ENCODE data around the gene ERGIC2. TPM values are rescaled to one million over a fixed set of nuclear protein-coding genes. Genes with fewer than 3 reads are reported as not detected.
"Not testable (repeated sequence)": the region's sequence is repeated elsewhere in the genome, so short reads cannot be mapped to it uniquely, and the experiment has no call there.

Gene ERGIC2
- total RNA-seq, 1 donor from 2014 or later, result 108 TPM

GRCh38 chr12:29395356-29395755 is 14.4 kb upstream of the ERGIC2 start:
- no peak overlapping the region for H2AFZ ChIP-seq (replicated peaks)
- no peaks in the 10 kb centered on the region for H3K36me3 Mint-ChIP-seq
- H3K4me3 ChIP-seq, result no peak overlapping the region
- TF ChIP-seq EZH2phosphoT487 (IDR thresholded peaks at IDR 0.05), result no peak
- TF ChIP-seq CTCF (IDR thresholded peaks at IDR 0.05), result no peak
- no peak for TF ChIP-seq EZH2 (IDR thresholded peaks at IDR 0.05)
- no peaks in the 10 kb centered on the region for H3F3A ChIP-seq (ENCODE audit: low read depth)
- no peak overlapping the region for H3K9ac ChIP-seq
- H3K27ac ChIP-seq, result no peak overlapping the region
- H4K20me1 ChIP-seq (ENCODE audit: low read depth), result no peaks in the 10 kb centered on the region
- no peaks in the 10 kb centered on the region for H3K4me1 Mint-ChIP-seq
- H3K9me3 Mint-ChIP-seq, result no peaks in the 10 kb centered on the region
- H3K9me3 ChIP-seq (ENCODE audit: low read depth), result no peaks in the 10 kb centered on the region
- H3K27me3 ChIP-seq, result no peaks in the 10 kb centered on the region
- H3K4me2 ChIP-seq, result no peak overlapping the region
- H3K4me3 Mint-ChIP-seq, result no peak overlapping the region
- DNase-seq (ENCODE audit: low spot score), result no peak
- no peak overlapping the region for H3K27ac Mint-ChIP-seq
- no peaks in the 10 kb centered on the region for H3K79me2 ChIP-seq (ENCODE audit: low read depth)
- H3K27me3 Mint-ChIP-seq (ENCODE audit: insufficient read depth, low read depth), result no peaks in the 10 kb centered on the region
- H3K4me1 ChIP-seq, result no peaks in the 10 kb centered on the region
- no peaks in the 10 kb centered on the region for H3K36me3 ChIP-seq

GRCh38 chr12:29390419-29390818 is 9.4 kb upstream of the ERGIC2 start:
- not testable (repeated sequence) for H3K27ac ChIP-seq, H3K4me1 Mint-ChIP-seq, H3K9ac ChIP-seq

GRCh38 chr12:29389295-29389919 is 8.4 kb upstream of the ERGIC2 start:
- no peak overlapping the region for H3K27ac Mint-ChIP-seq
- H3K4me1 Mint-ChIP-seq, result no peaks in the 10 kb centered on the region
- Histone ChIP-seq H3K4me1 (no peaks in the 10 kb centered on the region), H4K20me1 (ENCODE audit: low read depth) (no peaks in the 10 kb centered on the region), H3K4me3 (no peak overlapping the region), H3K4me2 (no peak overlapping the region), H3K9ac (no peak overlapping the region), H3F3A (ENCODE audit: low read depth) (no peaks in the 10 kb centered on the region), H3K27me3 (no peaks in the 10 kb centered on the region), H3K9me3 (ENCODE audit: low read depth) (no peaks in the 10 kb centered on the region), H3K79me2 (ENCODE audit: low read depth) (no peaks in the 10 kb centered on the region), H3K36me3 (no peaks in the 10 kb centered on the region), H3K27ac (no peak overlapping the region), H2AFZ (replicated peaks) (no peak overlapping the region)
- H3K9me3 Mint-ChIP-seq, result no peaks in the 10 kb centered on the region
- no peaks in the 10 kb centered on the region for H3K36me3 Mint-ChIP-seq
- DNase-seq (ENCODE audit: low spot score), result no peak
- H3K27me3 Mint-ChIP-seq (ENCODE audit: insufficient read depth, low read depth), result peaks cover 2% of the 10 kb centered on the region
- H3K4me3 Mint-ChIP-seq, result no peak overlapping the region
- TF ChIP-seq EZH2 (IDR thresholded peaks at IDR 0.05) (no peak), CTCF (IDR thresholded peaks at IDR 0.05) (no peak), EZH2phosphoT487 (IDR thresholded peaks at IDR 0.05) (no peak)

More at GRCh38 chr12:29390419-29390818, 9.4 kb upstream of the ERGIC2 start:
- H3K36me3 ChIP-seq; H3K27ac Mint-ChIP-seq; H3K79me2 ChIP-seq (ENCODE audit: low read depth); H3K4me3 ChIP-seq; H3K4me1 ChIP-seq; H2AFZ ChIP-seq (replicated peaks); H3K4me2 ChIP-seq; DNase-seq (ENCODE audit: low spot score); H3K27me3 Mint-ChIP-seq (ENCODE audit: insufficient read depth, low read depth); H3K27me3 ChIP-seq; H4K20me1 ChIP-seq (ENCODE audit: low read depth); H3K36me3 Mint-ChIP-seq; H3K9me3 ChIP-seq (ENCODE audit: low read depth); H3F3A ChIP-seq (ENCODE audit: low read depth); H3K4me3 Mint-ChIP-seq; H3K9me3 Mint-ChIP-seq: not testable (repeated sequence)

- H3K4me3 Mint-ChIP-seq, H3K4me1 ChIP-seq, H3K4me1 Mint-ChIP-seq: not testable (repeated sequence)
These were observed 5.2 kb upstream of the ERGIC2 start for GRCh38 chr12:29386084-29386680.

GRCh38 chr12:29385194-29385593 is 4.2 kb upstream of the ERGIC2 start:
- H3K4me1 Mint-ChIP-seq; H3K9me3 ChIP-seq (ENCODE audit: low read depth); DNase-seq (ENCODE audit: low spot score); H3K9ac ChIP-seq; H3K27me3 Mint-ChIP-seq (ENCODE audit: insufficient read depth, low read depth); H3K4me2 ChIP-seq; H3K4me3 ChIP-seq; H3K36me3 ChIP-seq; H3K27ac ChIP-seq; H4K20me1 ChIP-seq (ENCODE audit: low read depth); H3K27me3 ChIP-seq; H3F3A ChIP-seq (ENCODE audit: low read depth); H3K9me3 Mint-ChIP-seq; H3K4me1 ChIP-seq; H3K27ac Mint-ChIP-seq; H3K79me2 ChIP-seq (ENCODE audit: low read depth); H3K36me3 Mint-ChIP-seq; H2AFZ ChIP-seq (replicated peaks); H3K4me3 Mint-ChIP-seq: not testable (repeated sequence)

More at GRCh38 chr12:29386084-29386680, 5.2 kb upstream of the ERGIC2 start:
- not testable (repeated sequence) for H3K79me2 ChIP-seq (ENCODE audit: low read depth); H3K27me3 ChIP-seq; H3K27ac Mint-ChIP-seq; H2AFZ ChIP-seq (replicated peaks); H3K36me3 Mint-ChIP-seq; H3K9me3 ChIP-seq (ENCODE audit: low read depth); H3K27ac ChIP-seq; H4K20me1 ChIP-seq (ENCODE audit: low read depth); H3F3A ChIP-seq (ENCODE audit: low read depth); H3K36me3 ChIP-seq; H3K9me3 Mint-ChIP-seq; DNase-seq (ENCODE audit: low spot score); H3K4me3 ChIP-seq; H3K9ac ChIP-seq; H3K27me3 Mint-ChIP-seq (ENCODE audit: insufficient read depth, low read depth); H3K4me2 ChIP-seq

All from neural progenitor cell (in vitro differentiated cells).